Prostate gland (tissue), 2 donors: ENCODE results near the gene SLC16A7. TPM values are rescaled to one million over a fixed set of nuclear protein-coding genes. Genes with fewer than 3 reads are reported as not detected.

ENCODE experiments used
- DNase-seq: peaks from one replicate; pipeline ENCODE4 v3.0.0-alpha.2; 2019; ENCODE audit warnings: low spot score
- H3K27ac ChIP-seq, 2 donors: fragments of 200-600 bp; sonication (generic); 2 replicates each; pipeline ENCODE4 v1.5.1; 2017 to 2019
- H3K27me3 ChIP-seq: fragments of 200-600 bp; sonication (generic); replicated peaks from 2 replicates; pipeline ENCODE4 v1.5.1; 2019; ENCODE audit not compliant: insufficient read depth
- H3K36me3 ChIP-seq, 2 donors: fragments of 200-600 bp; sonication (generic); 1 replicate in 1 of 2; 2 replicates in 1 of 2; pipeline versions ENCODE4 v1.5.1 to v1.8.1; 2017 to 2019
- H3K4me1 ChIP-seq: fragments of 200-600 bp; sonication (generic); replicated peaks from 2 replicates; pipeline ENCODE4 v1.5.1; 2019
- H3K4me3 ChIP-seq, 2 donors: fragments of 200-600 bp; sonication (generic); 2 replicates each; pipeline ENCODE4 v1.5.1; 2017 to 2019
- H3K9me3 ChIP-seq: fragments of 200-600 bp; sonication (generic); 2 replicates; pipeline ENCODE4 v1.5.1; 2017
- POLR2A ChIP-seq: fragments of 450-650 bp; IDR thresholded peaks from one replicate; pipeline ENCODE4 v1.6.1; 2016; ENCODE audit warnings: antibody characterized with exemption, mild to moderate bottlenecking
- POLR2AphosphoS5 ChIP-seq: sonication (generic); formaldehyde crosslinking; IDR thresholded peaks from one replicate; pipeline ENCODE4 v1.6.1; 2017; ENCODE audit warnings: antibody characterized with exemption
- WGBS: methylation state at CpG from one replicate; pipeline ENCODE4 v1.1.5; 2018; 5-methylcytosine and 5-hydroxymethylcytosine counted together
- intact Hi-C: fragments of 100-400 bp; cut with DNase I; formaldehyde crosslinking; loops from one replicate; pipeline ENCODE4 v1.14.2; 2022
- total RNA-seq, 2 donors: library from RNA; depleted of rRNA; stranded (reverse); fragments of >200 nt; gene quantifications; one replicate each; pipeline ENCODE4 v1.1.0, GENCODE V29; 2016
- TF ChIP-seq, protein P1 (sequence below), 4 experiments: fragments of 200-600 bp in 2 of 4; fragments of 450-650 bp in 2 of 4; sonication (generic) in 2 of 4; IDR thresholded peaks; 1 replicate in 3 of 4; 2 replicates in 1 of 4; pipeline ENCODE4 v1.5.1; 2016 to 2019; ENCODE audit warnings: antibody characterized with exemption in 4 of 4, mild to moderate bottlenecking in 2 of 4, moderate library complexity in 2 of 4

The SLC16A7 gene
- total RNA-seq, 2 donors from 2014 or later = 4.3 to 10.6 TPM

DNA sequence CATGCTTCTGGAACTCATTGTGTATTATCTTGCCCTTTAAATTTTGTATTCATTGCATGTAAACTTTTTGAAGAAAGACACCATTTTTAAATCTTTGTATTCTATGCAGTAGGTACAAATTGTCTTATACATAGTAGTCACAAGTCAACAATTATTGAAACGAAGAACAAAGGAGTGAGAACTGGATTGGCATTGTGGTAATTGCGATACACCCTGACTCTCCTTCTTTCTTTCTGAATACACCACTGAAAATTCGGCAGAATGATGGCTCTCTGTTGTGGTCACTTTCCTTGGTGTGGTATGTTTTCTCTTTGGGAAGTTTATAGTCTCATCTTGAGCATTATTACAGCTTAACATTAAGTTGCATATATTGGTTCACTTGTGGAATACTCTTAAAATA lies 34.1 kb downstream of the SLC16A7 start:
- Histone ChIP-seq H3K36me3 (no peaks in the 10 kb centered on the region), H3K27me3 (no peaks in the 10 kb centered on the region), H3K4me3 (no peak overlapping the region), H3K9me3 (no peaks in the 10 kb centered on the region), H3K27ac (no peak overlapping the region), H3K4me1 (no peaks in the 10 kb centered on the region)
- WGBS = 86% methylated on average over 3 of the region's 3 CpGs
- TF ChIP-seq, protein P1, sequence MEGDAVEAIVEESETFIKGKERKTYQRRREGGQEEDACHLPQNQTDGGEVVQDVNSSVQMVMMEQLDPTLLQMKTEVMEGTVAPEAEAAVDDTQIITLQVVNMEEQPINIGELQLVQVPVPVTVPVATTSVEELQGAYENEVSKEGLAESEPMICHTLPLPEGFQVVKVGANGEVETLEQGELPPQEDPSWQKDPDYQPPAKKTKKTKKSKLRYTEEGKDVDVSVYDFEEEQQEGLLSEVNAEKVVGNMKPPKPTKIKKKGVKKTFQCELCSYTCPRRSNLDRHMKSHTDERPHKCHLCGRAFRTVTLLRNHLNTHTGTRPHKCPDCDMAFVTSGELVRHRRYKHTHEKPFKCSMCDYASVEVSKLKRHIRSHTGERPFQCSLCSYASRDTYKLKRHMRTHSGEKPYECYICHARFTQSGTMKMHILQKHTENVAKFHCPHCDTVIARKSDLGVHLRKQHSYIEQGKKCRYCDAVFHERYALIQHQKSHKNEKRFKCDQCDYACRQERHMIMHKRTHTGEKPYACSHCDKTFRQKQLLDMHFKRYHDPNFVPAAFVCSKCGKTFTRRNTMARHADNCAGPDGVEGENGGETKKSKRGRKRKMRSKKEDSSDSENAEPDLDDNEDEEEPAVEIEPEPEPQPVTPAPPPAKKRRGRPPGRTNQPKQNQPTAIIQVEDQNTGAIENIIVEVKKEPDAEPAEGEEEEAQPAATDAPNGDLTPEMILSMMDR (IDR thresholded peaks at IDR 0.05) = no peak
- TF ChIP-seq POLR2A (no peak), POLR2AphosphoS5 (no peak)
- intact Hi-C loops = no loop called here
- DNase-seq = no peak

DNA sequence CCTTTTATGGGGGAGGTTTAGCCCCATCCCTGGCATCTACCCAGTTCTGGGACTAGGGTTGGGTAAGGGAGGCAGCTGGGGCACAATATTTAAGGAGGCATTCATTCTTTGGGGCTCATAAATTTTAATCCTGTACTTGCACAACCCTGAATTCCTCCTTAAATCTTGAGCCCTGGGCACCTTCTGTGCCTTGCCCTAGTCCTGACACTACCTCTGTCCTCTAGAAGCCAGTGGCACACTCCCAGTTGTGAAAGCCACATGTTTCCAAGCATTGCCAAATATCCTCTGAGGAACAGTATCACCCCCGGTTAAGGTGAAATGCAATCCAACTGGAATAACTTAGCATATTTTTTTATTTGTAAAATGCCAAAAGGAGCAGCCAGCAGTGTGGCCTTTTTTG lies 36.6 kb downstream of the SLC16A7 start:
- no peak for DNase-seq
- no peaks in the 10 kb centered on the region for H3K4me1 ChIP-seq
- H3K9me3 ChIP-seq = no peaks in the 10 kb centered on the region
- TF ChIP-seq POLR2A (no peak), POLR2AphosphoS5 (no peak)
- TF ChIP-seq, protein P1 (IDR thresholded peaks at IDR 0.05) = no peak
- H3K36me3 ChIP-seq = no peaks in the 10 kb centered on the region
- no peaks in the 10 kb centered on the region for H3K27me3 ChIP-seq
- 70% methylated on average over 1 of the region's 1 CpG for WGBS
- no peak overlapping the region for H3K27ac ChIP-seq
- intact Hi-C loops = no loop called here
- no peak overlapping the region for H3K4me3 ChIP-seq

DNA sequence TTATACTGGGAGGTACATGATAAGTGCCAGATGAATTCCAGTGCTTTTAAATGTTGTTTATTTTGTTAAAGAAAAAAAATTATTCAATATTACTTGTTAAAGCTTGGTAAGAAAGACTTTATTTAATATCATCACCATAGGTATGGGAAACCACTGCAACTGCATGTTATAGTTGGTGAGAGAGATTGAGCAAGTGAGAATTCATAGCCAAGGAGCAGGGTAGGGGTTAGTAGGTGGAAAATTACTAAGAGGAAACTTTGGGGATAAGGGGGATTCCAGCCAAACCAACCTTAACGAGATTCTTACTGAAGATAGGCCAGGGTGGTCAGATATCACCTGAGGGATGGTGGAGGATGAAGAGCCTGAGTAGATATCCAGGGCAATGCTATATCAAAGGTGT lies 38.4 kb downstream of the SLC16A7 start:
- Histone ChIP-seq H3K27ac (no peak overlapping the region), H3K36me3 (no peaks in the 10 kb centered on the region), H3K4me3 (no peak overlapping the region), H3K4me1 (no peaks in the 10 kb centered on the region), H3K27me3 (no peaks in the 10 kb centered on the region), H3K9me3 (no peaks in the 10 kb centered on the region)
- TF ChIP-seq POLR2A = no peak
- WGBS = 88% methylated on average over 1 of the region's 1 CpG
- intact Hi-C loops = no loop called here
- no peak for DNase-seq

DNA sequence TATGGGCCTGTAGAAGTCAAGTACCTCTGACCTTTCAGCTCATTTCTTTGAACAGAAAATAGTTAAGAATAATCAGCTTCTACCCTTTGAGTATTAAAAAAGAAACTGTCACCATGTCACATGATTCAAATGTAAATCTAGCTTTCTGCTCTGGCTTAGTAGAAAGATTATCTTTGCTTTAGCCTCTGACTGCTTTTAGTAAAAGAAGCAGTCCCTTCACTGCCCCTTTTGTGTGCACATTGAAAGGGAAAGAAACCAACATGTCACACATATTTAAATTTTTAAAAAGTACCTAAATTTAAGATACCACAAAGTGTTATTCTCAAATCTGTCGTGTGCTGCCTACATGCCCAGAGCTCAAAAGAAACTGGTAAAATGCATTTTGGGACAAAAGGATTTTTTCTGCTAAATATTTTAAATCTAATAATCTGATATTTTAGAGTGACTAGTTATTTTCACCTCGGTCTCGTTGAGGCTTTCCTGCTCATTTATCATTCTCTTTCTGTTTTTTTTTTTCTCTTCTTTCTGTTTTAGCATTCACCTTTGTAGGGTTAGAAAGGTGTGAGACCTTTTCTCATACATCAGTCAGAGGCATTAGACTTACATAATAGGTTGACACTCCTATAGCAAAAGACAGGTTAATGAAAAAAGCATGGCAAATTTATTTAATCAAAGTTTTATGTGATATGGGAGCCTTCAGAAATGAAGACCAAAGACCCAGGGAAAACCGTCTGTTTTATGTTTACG lies 41.3 kb downstream of the SLC16A7 start:
- no peaks in the 10 kb centered on the region for H3K9me3 ChIP-seq
- TF ChIP-seq, protein P1 (IDR thresholded peaks at IDR 0.05) = no peak
- no peak for TF ChIP-seq POLR2A
- TF ChIP-seq POLR2AphosphoS5 = no peak
- no peak overlapping the region for H3K4me3 ChIP-seq
- H3K4me1 ChIP-seq = no peaks in the 10 kb centered on the region
- intact Hi-C loops = no loop called here
- H3K27me3 ChIP-seq = no peaks in the 10 kb centered on the region
- no peaks in the 10 kb centered on the region for H3K36me3 ChIP-seq
- no peak overlapping the region for H3K27ac ChIP-seq
- 84% methylated on average over 5 of the region's 5 CpGs for WGBS
- no peak for DNase-seq

DNA sequence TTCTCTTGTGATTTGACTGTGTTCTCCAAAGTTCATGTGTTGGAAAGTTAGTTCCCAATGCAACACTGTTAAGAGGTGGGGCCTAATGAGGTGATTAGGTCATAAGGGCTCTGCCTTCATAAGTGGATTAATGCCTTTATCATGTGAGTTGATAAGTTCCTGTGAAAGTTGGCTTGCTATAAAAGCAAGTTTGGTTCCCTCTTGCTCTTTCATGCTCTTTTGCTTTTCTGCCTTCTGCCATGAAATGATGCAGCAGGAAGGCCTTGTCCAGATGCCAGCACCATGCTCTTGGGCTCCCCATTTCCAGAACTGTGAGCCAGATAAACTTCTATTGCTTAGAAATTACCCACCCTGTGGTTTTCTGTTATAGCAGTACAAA lies 41.9 kb downstream of the SLC16A7 start:
- no peaks in the 10 kb centered on the region for H3K9me3 ChIP-seq
- no peaks in the 10 kb centered on the region for H3K36me3 ChIP-seq
- no peak overlapping the region for H3K4me3 ChIP-seq
- no peak for DNase-seq
- H3K27ac ChIP-seq = no peak overlapping the region
- no peaks in the 10 kb centered on the region for H3K27me3 ChIP-seq
- H3K4me1 ChIP-seq = no peaks in the 10 kb centered on the region
- intact Hi-C loops = no loop called here
- no peak for TF ChIP-seq POLR2A
- TF ChIP-seq POLR2AphosphoS5 = no peak
- TF ChIP-seq, protein P1 (IDR thresholded peaks at IDR 0.05) = no peak
